ENCODE measurements around the gene OR2T4.

DNA sequence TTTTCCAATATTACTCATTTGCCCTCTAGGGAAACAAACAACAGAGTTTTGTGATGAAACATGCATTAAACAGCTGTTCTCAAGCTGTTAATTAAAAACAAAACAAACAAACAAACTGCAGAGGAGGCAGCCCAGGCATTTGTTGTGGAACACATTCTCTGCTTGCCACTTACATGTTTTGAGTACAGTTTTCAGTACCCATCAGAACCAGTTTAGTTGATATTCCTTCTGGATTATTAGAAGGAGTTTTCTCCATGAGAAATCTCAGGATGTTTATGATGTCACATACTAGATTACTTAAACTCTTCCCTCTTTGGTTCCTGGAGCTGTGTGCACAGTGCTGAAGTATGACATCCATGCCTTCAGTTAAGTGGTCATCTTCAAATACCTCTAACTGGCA, 14.0 kb downstream of the OR2T4 start, which contains the start of gene OR2T6:
- TF ChIP-seq EZH2 (IDR thresholded peaks at IDR 0.05; ENCODE audit: borderline replicate concordance, low read length), result no peak
- TF ChIP-seq CTCF (IDR thresholded peaks at IDR 0.05; ENCODE audit: low read length), result no peak

Measured in OCI-LY1 (cell line).